HG03469 (cell line): ENCODE results near the gene CTR9.

Experiments
- ATAC-seq: cut with Tn5 transposase; IDR thresholded peaks from one replicate; pipeline ENCODE4 v1.9.1; 2021; ENCODE audit warnings: mild to moderate bottlenecking, moderate library complexity, moderate number of reproducible peaks; ENCODE audit not compliant: unreplicated experiment

The CTR9 gene

DNA sequence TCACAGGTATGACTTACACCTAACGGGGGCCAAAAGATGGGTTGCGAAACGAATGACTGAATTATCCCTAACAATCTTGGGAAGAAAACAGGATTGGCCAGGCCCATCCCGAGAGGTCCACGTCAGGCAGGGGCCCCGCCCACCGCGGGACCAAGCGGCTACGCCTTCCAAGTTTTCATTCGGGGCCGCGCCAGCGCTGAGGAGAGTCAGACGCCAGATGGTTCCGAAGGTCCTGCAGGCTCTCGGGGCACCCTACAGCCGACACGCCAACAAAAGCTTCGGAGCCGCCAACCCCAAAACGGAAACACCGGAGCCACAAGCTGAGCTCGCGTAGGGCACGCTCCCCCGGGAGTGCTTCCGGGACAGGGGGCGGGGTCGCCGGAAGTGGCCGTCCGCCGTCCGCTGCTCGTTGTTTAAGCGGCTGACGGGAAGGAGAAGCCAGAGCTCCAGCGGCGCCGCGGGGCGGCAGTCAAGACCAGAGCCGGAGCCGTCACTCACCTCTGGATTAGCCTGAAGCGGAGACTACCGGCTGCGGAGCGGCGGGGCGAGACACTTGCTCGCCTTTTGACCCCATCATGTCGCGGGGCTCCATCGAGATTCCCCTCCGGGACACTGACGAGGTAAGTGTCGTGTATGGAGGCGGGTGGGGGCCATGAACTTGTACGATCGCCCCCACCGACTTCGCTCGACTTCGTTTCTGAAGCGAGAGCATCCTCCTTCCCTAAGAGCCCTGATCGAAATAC lies at the start of gene CTR9:
Gene CTR9, plus strand, starts transcription at position 409 of the 743 bp plus-strand sequence. Its CDS starts 167 bp downstream, at position 576.
- ATAC-seq, result peak; percentile 71

DNA sequence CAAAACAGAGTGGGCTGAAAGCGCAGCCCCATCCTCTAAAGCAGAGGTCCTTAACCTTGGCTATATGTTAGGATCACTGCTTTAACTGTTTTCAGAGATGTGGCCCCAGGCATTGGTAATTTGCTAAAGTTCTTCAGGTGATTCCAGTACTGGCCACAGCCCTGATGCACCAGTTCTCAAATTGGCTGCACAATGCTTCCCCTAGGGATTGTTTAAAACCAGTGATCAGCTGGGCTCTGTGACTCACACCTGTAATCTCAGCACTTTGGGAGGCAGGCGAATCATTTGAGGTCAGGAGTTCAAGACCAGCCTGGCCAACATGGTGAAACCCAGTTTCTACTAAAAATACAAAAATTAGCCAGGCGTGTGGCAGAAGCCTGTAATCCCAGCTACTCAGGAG lies 49.1 kb upstream of the CTR9 start:
- no peak for ATAC-seq

DNA sequence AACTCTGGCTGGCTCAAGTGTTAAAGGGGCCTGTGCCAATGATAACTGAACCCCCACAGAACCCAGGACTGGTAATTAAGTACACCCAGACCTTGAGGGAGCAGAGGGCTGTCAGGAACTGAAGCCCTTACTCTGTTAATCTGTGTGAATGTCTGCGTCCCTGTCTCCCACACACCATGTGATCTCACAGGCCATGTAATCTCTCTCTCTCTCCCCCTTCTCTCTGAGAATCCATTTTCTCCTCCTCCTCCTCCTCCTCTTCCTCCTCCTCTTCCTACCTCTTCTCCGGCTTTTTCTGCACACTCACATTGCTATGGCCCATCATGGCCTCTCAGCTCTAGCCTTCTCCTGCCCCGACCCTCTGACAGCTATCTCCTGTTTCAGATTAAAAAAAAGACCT lies 42.9 kb upstream of the CTR9 start:
- ATAC-seq, result no peak

DNA sequence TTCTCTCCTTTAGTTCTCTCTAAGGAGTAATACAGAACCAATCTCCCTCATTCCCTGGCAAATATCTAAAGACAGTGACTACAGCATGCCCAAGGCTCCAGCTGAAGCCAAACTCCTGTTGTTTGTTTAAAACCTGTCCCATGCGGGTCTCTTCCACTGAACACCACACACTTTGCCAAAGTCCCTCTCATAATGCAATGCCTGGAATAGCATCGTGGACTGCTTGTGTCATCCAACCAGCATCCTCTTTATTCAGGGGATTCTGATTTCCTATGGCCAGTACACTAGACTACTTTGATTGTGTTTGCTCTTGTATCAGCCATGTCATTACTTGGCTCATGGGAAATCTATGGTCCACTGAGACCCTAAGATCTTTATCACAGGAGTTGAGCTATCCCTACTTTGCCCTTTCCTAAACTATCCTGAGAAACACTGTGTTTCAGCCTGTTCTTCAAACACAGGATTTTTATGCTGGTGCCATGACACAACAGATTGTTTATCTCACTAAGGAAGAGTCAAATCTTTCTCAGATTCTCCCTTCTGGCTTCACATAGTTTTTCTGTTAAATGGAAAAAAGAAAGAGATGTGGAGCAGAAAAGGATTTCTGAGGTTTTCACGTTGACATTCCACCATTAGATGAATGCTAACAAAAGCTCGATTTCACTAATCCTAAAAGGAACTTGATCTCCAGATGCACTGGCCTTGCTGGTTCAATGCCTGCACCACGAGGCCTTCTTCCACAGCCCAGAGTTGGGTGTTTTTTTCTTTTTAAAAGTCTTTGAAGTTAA lies 41.6 kb upstream of the CTR9 start:
- no peak for ATAC-seq

DNA sequence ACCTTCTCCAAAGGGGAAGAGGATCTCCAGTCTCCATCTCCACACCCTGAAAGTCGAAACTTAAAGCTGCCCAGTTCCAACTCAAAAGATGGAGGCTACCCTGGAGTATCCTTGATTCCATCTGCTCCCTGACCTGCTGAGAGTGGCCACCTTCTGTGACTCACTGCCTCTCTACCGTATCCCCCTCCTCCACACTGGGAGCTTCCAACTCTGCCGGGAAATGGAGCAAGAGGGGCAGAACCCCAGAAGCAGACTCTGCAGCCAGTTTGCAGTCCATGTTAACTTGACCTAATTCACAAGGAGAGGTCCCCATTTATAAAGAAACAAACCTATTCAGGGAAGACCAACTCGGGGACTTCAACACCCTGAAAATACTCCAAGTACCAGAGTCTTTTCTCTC lies 35.5 kb upstream of the CTR9 start:
- no peak for ATAC-seq

DNA sequence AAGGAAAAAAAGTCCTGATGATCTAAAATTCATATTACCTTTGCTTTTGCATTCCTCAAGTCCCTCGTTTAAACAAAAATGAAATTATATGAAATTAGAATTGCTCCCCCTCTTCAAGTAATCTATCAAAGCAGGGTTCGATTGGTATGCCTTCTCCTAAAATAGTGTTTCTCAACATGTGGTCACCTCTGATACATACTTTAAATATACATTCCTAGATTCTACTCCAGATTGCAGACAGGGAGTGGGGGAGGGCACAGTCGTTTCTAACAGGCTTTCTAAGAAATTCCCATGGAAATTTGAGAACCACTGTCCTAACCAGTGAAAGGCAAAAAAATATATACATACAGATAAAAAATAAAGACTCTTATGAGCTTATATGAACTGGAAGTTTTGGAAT lies 34.9 kb upstream of the CTR9 start:
- ATAC-seq, result no peak

DNA sequence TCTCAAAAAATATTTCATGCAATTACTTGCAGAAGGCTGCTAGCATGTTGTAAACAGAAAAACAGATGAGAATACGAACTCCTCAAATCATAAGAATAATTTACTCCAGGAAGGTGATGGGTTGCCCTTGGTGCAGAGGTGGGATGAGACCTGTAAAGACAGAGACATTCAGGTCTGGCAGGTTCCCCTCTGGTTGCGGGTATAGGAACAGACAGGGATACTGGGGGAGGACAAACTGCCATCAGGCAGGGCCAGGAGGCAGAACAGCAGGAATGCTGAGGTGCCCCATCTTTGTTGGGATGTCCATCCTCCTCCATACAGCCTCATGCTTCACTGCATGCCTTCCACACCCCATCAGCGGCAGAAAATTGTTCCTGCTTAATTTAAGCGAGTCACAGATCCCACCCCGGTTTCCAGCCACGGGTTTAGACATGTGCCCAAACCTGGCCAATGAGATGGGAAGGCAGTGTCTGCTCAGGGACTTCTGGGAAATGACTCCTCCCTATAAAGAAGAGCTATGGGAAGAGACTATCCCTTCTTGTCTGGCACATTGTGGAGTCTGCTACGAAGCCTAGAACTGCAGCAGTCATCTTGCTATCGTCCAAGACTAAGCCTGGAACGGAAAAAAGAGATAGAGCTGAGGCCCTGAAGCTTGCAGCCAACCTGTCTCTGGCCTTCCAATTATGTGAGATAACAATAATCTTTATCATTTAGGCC lies 34.3 kb upstream of the CTR9 start:
- no peak for ATAC-seq

DNA sequence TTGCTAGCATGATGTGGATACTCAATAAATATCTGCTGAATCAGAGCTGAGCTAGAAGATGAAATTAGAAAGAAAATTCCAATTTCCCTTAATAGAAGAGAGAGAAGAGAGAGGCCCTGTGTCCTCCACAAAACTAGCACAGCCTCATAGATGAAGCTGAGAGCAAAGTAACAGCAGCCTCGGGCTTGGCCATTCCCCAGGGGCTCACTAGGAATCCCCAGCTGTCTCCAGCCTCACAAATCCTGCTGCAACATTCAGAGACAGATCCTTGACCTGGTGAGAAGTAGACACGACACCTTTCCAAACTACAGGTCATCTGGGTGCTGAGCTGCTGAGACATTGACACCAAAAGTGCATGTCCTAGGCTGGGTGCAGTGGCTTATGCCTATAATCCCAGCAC lies 31.4 kb upstream of the CTR9 start:
- ATAC-seq, result no peak

DNA sequence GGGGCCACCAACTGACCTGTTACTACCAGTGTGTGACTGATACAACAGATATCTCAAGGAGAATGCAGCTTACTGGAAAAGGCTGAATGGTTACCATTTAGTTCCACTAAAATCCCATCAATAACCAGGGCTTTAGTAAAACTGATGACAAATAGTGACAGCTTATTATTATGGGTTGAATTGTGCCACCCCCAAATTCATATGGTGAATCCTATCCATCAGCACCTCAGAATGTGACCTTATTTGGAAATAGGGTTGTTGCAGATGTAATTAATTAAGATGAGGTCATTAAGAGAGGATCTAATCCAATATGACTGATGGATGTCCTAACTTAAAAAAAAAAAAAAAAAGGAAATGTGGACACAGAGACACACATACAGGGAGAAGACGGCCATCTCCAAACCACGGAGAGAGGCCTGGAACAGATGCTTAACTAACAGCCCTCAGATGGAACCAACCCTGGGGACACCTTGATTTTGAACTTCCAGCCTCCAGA lies 30.1 kb upstream of the CTR9 start:
- no peak for ATAC-seq

DNA sequence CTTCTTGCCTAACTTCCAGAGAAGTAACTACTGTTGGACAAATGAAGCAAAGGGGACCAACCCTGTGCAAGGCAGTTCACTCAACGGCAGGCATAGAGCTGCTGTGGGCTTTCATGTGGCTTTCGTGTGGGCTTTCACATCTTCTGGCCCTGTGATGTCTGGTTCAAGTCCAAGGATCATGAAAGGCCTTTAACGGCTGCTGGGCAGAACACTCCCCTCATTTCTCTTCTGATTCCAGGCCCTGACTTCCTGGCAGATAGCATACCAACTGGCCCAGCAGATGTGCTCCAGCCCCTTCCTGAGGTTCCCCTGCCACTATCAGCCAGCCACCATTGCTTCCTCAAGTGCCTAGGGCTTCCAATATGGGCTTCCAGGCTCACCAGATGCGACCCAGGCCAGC lies 28.7 kb upstream of the CTR9 start:
- ATAC-seq, result no peak

DNA sequence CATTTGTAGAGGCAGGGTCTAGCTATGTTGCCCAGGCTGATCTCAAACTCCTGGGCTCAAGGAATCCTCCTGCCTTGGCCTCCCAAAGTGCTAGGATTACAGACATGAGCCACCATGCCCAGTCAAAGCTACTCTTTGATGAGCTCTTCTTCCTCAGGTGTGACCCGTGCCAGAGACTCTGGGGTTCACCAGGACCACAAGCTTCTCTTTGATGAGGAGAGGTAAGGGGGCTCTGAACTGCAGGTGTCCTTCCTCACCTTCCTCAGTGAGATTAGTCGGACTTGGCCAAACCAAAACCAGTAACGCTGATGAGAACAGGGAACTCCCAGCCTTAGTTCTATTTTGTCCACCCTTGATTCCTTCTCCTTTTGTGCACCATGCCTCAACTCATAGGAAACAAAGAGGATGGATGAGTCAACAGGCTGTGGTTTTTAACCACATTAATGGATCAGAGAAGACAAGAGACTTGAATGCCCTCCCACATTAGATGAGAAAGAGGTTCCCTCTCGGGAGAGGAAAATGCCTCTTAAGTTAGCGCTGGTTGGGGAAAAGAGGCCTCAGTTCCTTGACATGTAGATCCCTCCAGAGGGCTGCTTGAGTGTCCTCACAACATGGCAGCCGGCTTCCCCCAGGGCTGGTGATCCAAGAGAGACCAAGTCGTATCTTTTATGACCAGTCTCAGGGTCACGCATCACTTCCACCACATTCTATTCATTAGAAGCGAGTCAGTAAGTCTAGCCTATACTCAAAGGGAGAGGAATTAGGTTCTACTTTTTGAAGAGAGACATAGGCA lies 25.7 kb upstream of the CTR9 start:
- no peak for ATAC-seq

DNA sequence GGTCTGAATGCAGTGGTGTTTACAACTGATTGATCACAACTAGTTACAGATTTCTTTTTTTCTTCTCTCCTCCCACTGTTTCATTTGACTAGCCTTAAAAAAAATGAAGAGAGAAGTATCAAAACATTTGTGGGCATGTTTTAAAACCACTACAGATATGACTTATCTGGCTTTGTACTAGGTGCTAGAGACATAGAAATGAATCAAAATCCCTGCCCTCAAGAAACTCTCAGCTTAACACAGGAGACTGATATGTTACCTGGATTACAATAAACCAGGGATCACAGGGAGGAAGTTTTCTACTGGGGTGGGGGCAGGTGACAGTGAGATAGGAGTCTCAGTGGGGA lies 25.2 kb upstream of the CTR9 start:
- ATAC-seq, result no peak

DNA sequence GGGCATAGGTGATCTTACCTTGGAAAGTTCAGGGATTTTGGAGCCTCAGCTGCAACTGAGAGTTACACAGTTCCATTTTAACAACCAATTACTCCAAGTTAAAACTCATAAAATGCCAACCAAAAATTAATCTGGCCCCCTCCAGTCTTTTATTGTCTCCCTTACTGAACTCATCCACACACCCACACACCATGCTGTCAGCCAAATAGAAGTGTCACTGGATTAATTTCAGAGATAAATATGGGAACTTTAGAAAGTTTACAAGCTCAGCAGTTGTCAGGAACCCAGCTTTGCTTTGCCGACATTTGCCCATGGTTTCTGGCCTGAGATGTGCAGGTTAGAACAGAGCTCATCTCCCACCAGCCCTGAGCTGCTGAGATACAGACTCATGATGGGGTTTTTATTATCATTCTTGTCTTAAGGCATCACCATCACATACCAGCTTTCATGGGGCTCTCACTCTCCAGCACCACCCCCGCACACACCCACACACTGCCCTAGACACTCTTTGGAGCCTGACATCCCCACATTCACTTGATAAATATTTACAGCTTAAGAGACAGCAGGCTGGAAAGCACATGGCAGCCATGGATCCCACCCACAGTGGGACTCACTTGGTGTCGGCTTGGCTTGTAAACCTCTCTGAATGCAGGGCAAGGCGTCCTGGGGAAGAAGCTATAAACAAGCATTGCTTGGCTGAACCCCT lies 23.7 kb upstream of the CTR9 start:
- ATAC-seq, result no peak

DNA sequence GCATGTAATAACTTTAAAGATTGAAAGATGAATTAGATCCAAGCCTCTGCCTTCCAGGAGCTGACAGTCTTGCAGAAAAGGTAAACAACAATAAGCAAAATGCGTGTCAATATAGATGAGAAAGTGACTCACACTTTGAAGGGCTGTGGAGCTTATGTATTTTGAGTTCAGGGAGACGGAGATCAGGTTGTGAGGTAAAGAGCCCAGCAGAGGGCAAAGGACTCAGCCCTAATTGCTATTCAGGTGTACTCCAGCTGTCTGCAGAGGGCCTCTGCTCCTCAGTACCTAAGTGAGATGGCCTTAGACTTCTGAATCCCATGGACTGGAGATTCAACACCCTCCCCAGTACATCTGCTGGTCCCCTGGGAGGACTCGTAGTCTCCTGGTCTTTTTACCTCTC lies 22.9 kb upstream of the CTR9 start:
- ATAC-seq, result no peak

DNA sequence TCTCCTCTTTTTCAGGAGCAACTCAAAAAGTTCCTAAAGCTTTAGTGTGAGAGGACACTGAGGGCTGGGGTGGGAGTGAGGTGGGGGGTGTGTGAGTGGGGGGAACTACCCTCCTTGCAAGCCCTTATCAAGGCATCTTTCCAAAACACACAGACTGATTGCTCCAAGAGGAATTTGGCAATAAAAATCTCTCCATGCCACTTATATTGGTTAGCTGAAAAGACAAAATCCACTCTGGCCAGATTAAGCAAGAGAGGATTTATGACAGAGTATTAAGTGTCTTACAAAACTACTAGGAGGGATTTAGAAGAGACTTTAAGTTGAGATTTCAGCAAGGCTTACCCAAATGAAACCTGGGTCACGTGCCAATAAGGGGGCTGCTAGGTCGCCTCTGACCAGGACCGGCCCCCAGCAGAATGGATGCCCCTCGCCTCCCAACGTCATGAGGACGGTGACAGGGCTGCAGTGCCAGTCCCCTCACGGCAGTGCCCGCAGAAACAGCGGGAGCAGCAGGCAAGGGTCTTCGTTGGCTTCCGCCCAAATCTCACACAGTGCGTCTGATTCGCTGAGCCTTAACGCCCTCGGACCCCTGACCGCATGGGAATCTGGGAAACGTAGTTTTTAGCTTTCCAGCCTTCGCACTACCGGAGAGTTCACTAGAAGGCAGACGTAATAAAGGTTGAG lies 22.1 kb upstream of the CTR9 start:
- no peak for ATAC-seq

DNA sequence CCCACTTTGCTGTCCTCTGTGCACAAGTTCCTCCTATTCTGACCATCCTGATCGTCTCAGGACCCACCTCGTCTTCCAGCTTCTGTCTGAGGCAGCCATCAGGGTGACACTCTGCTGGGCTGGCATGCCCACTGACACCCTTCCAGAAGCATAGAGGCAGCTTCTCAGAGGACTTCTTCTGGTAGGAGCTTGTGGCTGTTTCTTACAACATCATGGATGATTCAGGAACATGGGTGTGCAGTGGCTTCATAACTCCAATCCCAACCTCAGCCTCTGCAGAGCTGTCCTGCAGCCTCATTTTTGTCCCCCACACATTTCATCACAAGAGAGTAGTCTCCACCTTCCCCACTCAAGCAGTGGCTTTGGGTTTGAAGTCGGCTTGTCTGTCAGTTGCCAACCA lies 20.9 kb upstream of the CTR9 start:
- ATAC-seq, result no peak

DNA sequence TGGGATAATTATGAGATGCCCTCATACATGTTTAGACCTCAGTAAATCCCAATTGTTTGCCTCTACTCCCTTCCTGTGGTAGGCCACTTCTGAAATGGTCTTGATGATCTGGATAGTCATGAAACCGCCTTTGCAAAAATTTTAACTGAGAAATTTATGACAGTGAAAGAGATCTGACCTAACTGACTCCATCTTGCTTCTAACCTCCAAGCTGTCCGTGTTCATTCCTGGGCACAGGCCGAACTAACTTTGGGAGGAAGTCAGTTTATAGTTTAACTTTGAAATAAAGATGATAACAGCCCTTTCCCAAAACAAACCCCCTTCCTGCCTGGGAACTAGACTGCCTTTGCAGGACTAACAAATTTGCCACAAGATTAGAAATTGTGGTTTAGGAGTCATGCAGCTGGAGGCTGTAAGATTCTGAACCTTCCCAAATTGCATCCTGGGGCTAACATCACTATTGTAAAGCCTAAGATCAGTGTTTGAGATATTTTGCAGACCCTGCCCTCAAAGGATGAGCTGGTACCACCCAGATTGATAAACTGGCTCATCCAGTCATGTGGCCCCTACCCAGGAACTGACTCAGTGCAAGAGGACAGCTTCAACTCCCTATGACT lies 19.9 kb upstream of the CTR9 start:
- no peak for ATAC-seq

DNA sequence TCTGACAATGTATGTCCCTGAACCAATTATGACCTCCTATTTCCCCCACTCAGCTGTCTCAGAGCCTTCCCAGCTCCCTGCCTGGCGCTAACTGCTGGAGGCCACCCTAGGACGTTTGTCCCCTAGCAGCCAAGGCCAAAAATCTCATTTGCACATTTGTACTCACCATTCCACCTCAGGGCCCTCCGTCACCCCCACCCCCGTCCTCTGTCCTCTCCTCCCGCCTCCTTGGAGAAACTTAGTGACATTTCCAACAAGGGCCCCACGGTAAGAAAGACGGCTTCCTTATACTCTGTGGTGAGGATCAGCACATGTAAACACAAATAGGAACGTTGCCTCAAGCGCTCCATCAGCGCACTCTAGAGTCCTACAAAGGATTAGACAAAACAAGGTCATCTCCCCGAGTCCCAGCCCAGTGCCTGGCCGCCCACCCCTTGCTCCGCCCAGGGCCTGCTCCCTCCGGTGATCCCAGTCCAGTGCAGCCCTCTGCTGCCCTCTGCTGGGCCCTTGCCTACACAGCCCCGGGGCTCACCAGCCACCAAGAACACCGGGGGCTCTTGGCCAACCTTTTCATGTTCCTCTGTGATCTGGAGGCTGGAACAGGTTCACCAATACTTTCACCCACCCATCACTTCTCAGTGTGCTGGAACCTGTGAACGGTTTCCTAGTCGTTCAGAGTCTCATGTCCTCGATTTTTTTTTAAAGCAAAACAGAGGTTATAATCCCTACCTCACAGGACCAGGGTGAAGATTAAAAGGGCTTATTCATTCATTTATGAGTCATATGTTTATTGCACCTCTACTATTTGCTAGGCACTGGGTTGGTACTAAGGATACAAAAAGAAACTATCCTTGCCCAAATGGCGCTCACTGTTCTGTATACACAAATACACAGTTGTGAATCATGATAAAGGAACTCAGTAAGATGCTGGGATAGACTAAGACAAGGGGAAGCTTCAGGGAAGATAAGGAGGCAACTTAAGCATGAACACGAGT lies 15.3 kb upstream of the CTR9 start:
- peak; percentile 88 for ATAC-seq
